MM.1S (cell line): ENCODE results near the gene GTPBP6.

Source experiments
- CTCF ChIP-seq: fragments of 300-600 bp; sonication (generic); IDR thresholded peaks from 2 replicates; pipeline ENCODE4 v1.5.1; 2016; ENCODE audit warnings: antibody characterized with exemption, low read length, mixed read lengths
- EZH2 ChIP-seq: fragments of 300-600 bp; sonication (generic); optimal IDR thresholded peaks from 2 replicates; pipeline ENCODE3; 2017; ENCODE audit warnings: low read depth, mild to moderate bottlenecking, antibody characterized with exemption, low read length, mixed read lengths

GRCh38 chrX:341541-342101 is 23.0 kb upstream of the GTPBP6 start:
- no peak for TF ChIP-seq EZH2
- TF ChIP-seq CTCF: no peak
